Activated naive CD8-positive, alpha-beta T cell treated with anti-CD3 and anti-CD28 coated beads for 36 hours (primary cell): ENCODE measurements around the gene SEZ6L. TPM values are rescaled to one million over a fixed set of nuclear protein-coding genes. Genes with fewer than 3 reads are reported as not detected.

ENCODE experiments used
- DNase-seq: peaks from one replicate; pipeline ENCODE4 v3.0.0; 2021
- H3K27ac Mint-ChIP-seq: one replicate; pipeline ENCODE4 v1.8.0; 2022; ENCODE audit warnings: mild to moderate bottlenecking, moderate library complexity, mixed read lengths
- H3K27me3 Mint-ChIP-seq: one replicate; pipeline ENCODE4 v1.8.0; 2022; ENCODE audit warnings: mild to moderate bottlenecking, mixed read lengths
- H3K36me3 Mint-ChIP-seq: one replicate; pipeline ENCODE4 v1.8.0; 2021; ENCODE audit warnings: mild to moderate bottlenecking, mixed read lengths
- H3K4me1 Mint-ChIP-seq: one replicate; pipeline ENCODE4 v1.8.0; 2021; ENCODE audit warnings: mixed read lengths
- H3K4me3 Mint-ChIP-seq: one replicate; pipeline ENCODE4 v1.8.0; 2022; ENCODE audit warnings: mild to moderate bottlenecking, moderate library complexity, mixed read lengths
- H3K9me3 Mint-ChIP-seq: one replicate; pipeline ENCODE4 v1.8.0; 2022; ENCODE audit warnings: mixed read lengths
- total RNA-seq, 2 experiments: library from RNA; stranded (reverse); gene quantifications; one replicate each; pipeline ENCODE4 v1.2.3, GENCODE V29; 2021

The SEZ6L gene
- total RNA-seq, 2 experiments from 2014 or later = not detected

DNA sequence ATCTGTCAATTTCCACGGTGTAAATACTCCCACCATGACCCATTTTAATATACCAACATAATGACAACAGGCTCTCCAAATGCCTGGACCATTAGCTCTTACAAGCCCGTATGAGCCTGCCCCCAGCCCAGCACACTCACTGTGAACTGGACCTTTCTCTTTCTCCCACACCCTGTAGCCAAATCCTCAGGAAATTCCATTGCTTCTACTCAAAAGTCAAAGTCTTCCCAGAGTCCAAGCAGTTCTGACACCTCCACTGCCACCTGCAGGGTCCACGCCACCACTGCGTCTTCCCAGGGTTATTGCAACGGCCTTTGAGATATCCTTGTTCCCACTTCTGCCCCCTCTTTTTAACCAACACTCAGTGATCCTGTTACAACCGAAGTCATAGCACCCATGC, 149.7 kb downstream of the SEZ6L start:
- DNase-seq = no peak
- no peak overlapping the region for H3K4me3 Mint-ChIP-seq

DNA sequence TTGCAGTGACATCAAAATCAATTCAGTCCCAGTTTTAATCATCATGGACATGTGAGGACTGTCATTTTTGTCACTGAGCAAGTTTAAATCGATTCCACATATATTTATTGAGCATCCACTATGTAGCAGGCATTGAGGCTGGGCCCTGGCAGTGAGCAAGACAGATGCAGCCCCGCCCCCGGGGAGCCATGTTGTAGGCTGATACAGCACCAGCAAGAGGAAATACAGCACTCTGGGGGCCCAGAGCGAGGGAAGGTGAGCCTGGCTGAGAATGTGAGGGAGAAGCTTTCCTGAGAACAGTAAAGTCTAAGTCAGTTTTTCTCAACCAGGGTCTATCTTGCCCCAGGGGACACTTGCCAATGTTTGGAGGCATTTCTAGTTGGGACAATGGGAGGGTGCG, 151.2 kb downstream of the SEZ6L start:
- no peaks in the 10 kb centered on the region for H3K9me3 Mint-ChIP-seq
- no peak overlapping the region for H3K4me3 Mint-ChIP-seq
- H3K27ac Mint-ChIP-seq = no peak overlapping the region

More for the DNA sequence above, 149.7 kb downstream of the SEZ6L start:
- H3K27me3 Mint-ChIP-seq = no peaks in the 10 kb centered on the region
- no peaks in the 10 kb centered on the region for H3K4me1 Mint-ChIP-seq
- H3K36me3 Mint-ChIP-seq = no peaks in the 10 kb centered on the region
- H3K27ac Mint-ChIP-seq = no peak overlapping the region
- H3K9me3 Mint-ChIP-seq = no peaks in the 10 kb centered on the region

DNA sequence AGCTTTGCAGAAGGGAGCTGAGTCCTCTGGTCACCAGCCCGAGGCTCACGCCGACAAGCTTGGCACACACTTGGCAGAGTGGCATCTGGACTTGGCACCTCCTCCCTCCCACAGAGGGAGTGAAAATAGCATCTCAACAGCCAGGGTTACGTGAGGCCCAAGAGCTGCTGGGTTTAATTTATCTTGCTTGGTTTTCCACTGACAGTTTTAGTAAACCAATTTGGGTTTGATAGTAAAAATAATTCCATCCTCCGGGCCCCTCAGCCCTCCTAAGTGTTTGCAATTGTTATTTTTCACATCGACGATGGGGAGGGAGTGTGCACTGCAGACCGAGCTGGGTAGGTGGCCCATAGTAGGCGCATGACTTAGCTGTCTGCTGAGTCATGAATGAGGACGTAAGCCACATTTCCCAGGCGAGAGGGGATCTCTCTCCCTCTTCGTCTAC, 152.2 kb downstream of the SEZ6L start:
- no peaks in the 10 kb centered on the region for H3K4me1 Mint-ChIP-seq
- H3K4me3 Mint-ChIP-seq = no peak overlapping the region
- no peaks in the 10 kb centered on the region for H3K36me3 Mint-ChIP-seq
- H3K27ac Mint-ChIP-seq = no peak overlapping the region
- no peak for DNase-seq
- no peaks in the 10 kb centered on the region for H3K27me3 Mint-ChIP-seq
- no peaks in the 10 kb centered on the region for H3K9me3 Mint-ChIP-seq

More for the DNA sequence above, 151.2 kb downstream of the SEZ6L start:
- Mint-ChIP-seq H3K36me3 (no peaks in the 10 kb centered on the region), H3K4me1 (no peaks in the 10 kb centered on the region), H3K27me3 (no peaks in the 10 kb centered on the region)
- no peak for DNase-seq

- no peak overlapping the region for H3K27ac Mint-ChIP-seq
- H3K36me3 Mint-ChIP-seq = no peaks in the 10 kb centered on the region
- no peak for DNase-seq
- no peaks in the 10 kb centered on the region for H3K9me3 Mint-ChIP-seq
- H3K4me1 Mint-ChIP-seq = no peaks in the 10 kb centered on the region
- H3K4me3 Mint-ChIP-seq = no peak overlapping the region
- H3K27me3 Mint-ChIP-seq = no peaks in the 10 kb centered on the region
Observed at GRCh38 chr22:26322179-26322905, 153.1 kb downstream of the SEZ6L start.

DNA sequence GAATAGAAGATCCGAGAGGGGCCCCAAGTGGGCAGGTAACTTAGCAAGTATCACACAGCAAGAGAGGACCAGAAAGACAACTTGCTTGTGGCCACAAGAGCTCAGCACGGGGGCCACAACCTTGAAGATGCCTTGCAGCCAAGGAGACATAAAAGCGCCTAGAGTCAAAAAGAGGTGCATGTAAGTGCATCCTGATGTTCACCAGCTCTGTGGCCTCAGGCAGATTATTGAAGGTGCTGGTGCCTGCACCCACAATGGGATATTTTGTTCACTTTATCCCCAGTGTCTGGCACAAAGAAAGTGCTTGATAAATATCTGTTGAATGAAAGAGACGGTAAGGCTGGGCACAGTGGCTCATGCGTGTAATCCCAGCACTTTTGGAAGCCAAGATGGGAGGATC, 153.8 kb downstream of the SEZ6L start:
- no peak overlapping the region for H3K27ac Mint-ChIP-seq
- H3K4me1 Mint-ChIP-seq = no peaks in the 10 kb centered on the region
- H3K4me3 Mint-ChIP-seq = no peak overlapping the region
- DNase-seq = no peak
- no peaks in the 10 kb centered on the region for H3K27me3 Mint-ChIP-seq
- no peaks in the 10 kb centered on the region for H3K36me3 Mint-ChIP-seq
- H3K9me3 Mint-ChIP-seq = no peaks in the 10 kb centered on the region

- Mint-ChIP-seq H3K36me3 (no peaks in the 10 kb centered on the region), H3K4me3 (no peak overlapping the region), H3K27me3 (no peaks in the 10 kb centered on the region), H3K9me3 (no peaks in the 10 kb centered on the region), H3K4me1 (no peaks in the 10 kb centered on the region), H3K27ac (no peak overlapping the region)
- no peak for DNase-seq
Observed at GRCh38 chr22:26324150-26324549, 154.9 kb downstream of the SEZ6L start.

- Mint-ChIP-seq H3K4me3 (no peak overlapping the region), H3K27me3 (no peaks in the 10 kb centered on the region), H3K27ac (no peak overlapping the region)
Observed at GRCh38 chr22:26325641-26326040, 156.4 kb downstream of the SEZ6L start.

GRCh38 chr22:26326803-26327202, 157.5 kb downstream of the SEZ6L start:
- no peaks in the 10 kb centered on the region for H3K9me3 Mint-ChIP-seq
- no peaks in the 10 kb centered on the region for H3K36me3 Mint-ChIP-seq
- no peak for DNase-seq
- no peaks in the 10 kb centered on the region for H3K4me1 Mint-ChIP-seq
- no peaks in the 10 kb centered on the region for H3K27me3 Mint-ChIP-seq
- H3K4me3 Mint-ChIP-seq = no peak overlapping the region
- no peak overlapping the region for H3K27ac Mint-ChIP-seq

More at GRCh38 chr22:26325641-26326040, 156.4 kb downstream of the SEZ6L start:
- no peak for DNase-seq
- no peaks in the 10 kb centered on the region for H3K4me1 Mint-ChIP-seq
- no peaks in the 10 kb centered on the region for H3K9me3 Mint-ChIP-seq
- no peaks in the 10 kb centered on the region for H3K36me3 Mint-ChIP-seq

DNA sequence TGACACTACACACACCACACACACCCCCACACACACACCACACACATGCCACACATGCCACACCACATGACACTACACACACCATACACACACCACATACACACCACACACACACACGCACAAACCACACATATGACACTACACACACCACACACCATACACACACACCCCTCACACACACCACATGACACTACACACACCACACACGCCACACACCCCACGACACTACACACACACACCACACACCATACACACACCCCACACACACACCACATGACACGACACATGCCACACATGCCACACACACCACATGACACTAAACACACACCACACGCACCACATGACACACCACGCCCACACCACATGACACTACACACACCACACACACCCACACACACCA, 158.0 kb downstream of the SEZ6L start:
- Mint-ChIP-seq H3K4me3 (no peak overlapping the region), H3K9me3 (no peaks in the 10 kb centered on the region), H3K27me3 (no peaks in the 10 kb centered on the region), H3K36me3 (no peaks in the 10 kb centered on the region), H3K27ac (no peak overlapping the region), H3K4me1 (no peaks in the 10 kb centered on the region)
- no peak for DNase-seq

- no peak overlapping the region for H3K4me3 Mint-ChIP-seq
- H3K36me3 Mint-ChIP-seq = no peaks in the 10 kb centered on the region
- H3K9me3 Mint-ChIP-seq = no peaks in the 10 kb centered on the region
- DNase-seq = no peak
- H3K27me3 Mint-ChIP-seq = peaks cover 8% of the 10 kb centered on the region
- no peaks in the 10 kb centered on the region for H3K4me1 Mint-ChIP-seq
- H3K27ac Mint-ChIP-seq = no peak overlapping the region
Observed at GRCh38 chr22:26328221-26328620, 159.0 kb downstream of the SEZ6L start.

- Mint-ChIP-seq H3K9me3 (no peaks in the 10 kb centered on the region), H3K36me3 (no peaks in the 10 kb centered on the region), H3K4me1 (no peaks in the 10 kb centered on the region)
Observed at GRCh38 chr22:26330971-26331625, 161.8 kb downstream of the SEZ6L start.

DNA sequence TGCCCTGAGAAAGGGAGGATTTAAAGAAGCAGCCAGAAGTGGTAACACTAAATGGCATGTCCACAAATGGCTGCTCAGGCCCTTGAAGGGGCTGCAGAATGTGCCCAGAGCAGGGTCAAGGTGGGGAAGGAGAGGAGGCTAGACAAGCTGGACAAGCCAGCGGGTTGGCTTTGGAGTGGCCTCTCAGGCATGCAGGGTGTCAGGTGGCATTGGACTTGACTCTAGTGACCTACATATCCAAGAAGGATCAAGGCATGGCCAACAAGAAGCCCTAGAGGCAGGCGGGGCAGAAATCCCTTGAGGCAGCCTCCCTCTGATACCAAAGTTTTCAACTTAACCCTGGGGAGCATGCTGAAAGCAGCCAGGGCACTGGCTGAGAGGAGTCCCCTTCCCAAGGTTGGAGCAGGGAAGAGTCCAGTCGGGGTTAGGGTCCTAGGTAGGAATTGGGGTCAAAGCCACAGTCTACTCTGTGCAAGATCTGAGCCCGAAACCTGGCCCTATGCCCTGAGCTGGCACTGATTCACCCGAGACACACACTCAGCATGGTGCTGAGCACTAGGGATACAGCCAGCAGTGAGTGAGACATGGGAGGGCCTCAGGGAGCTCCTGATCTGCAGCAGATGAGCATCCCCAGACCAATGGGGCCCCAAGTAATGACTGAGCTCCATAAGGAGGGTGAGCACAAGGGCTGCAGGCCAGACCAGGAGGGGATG, 164.0 kb downstream of the SEZ6L start:
- DNase-seq = no peak
- Mint-ChIP-seq H3K27ac (no peak overlapping the region), H3K36me3 (no peaks in the 10 kb centered on the region), H3K4me1 (no peaks in the 10 kb centered on the region), H3K27me3 (peaks cover 26% of the 10 kb centered on the region), H3K4me3 (no peak overlapping the region), H3K9me3 (no peaks in the 10 kb centered on the region)

More at GRCh38 chr22:26330971-26331625, 161.8 kb downstream of the SEZ6L start:
- Mint-ChIP-seq H3K27me3 (peaks cover 18% of the 10 kb centered on the region), H3K27ac (no peak overlapping the region), H3K4me3 (no peak overlapping the region)
- DNase-seq = peak; percentile 46

GRCh38 chr22:26334232-26334631, 165.0 kb downstream of the SEZ6L start:
- Mint-ChIP-seq H3K4me1 (no peaks in the 10 kb centered on the region), H3K4me3 (no peak overlapping the region)

GRCh38 chr22:26336773-26337172, 167.5 kb downstream of the SEZ6L start:
- no peak for DNase-seq
- Mint-ChIP-seq H3K27ac (no peak overlapping the region), H3K4me1 (no peaks in the 10 kb centered on the region), H3K36me3 (no peaks in the 10 kb centered on the region), H3K9me3 (no peaks in the 10 kb centered on the region), H3K4me3 (no peak overlapping the region), H3K27me3 (peaks cover 40% of the 10 kb centered on the region)

More at GRCh38 chr22:26334232-26334631, 165.0 kb downstream of the SEZ6L start:
- DNase-seq = no peak
- Mint-ChIP-seq H3K36me3 (no peaks in the 10 kb centered on the region), H3K9me3 (no peaks in the 10 kb centered on the region), H3K27ac (no peak overlapping the region), H3K27me3 (peaks cover 31% of the 10 kb centered on the region)

DNA sequence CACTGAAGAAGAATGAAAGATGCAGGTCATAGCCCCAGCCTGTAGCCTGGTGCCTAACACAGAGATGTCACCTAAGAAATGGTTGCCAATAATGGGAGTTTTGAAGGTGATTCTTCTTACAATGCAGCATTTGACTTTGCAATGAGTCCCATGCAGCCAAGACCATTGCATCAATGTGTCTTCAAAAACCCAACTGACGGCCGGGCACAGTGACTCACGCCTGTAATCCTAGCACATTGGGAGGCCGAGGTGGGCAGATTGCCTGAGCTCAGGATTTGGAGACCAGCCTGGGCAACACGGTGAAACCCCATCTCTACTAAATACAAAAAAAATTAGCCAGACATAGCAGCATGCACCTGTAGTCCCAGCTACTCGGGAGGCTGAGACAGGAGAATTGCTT, 170.5 kb downstream of the SEZ6L start:
- no peak overlapping the region for H3K4me3 Mint-ChIP-seq
- H3K27me3 Mint-ChIP-seq = peaks cover 31% of the 10 kb centered on the region
- no peaks in the 10 kb centered on the region for H3K4me1 Mint-ChIP-seq
- no peaks in the 10 kb centered on the region for H3K9me3 Mint-ChIP-seq
- no peak for DNase-seq
- H3K27ac Mint-ChIP-seq = no peak overlapping the region
- no peaks in the 10 kb centered on the region for H3K36me3 Mint-ChIP-seq
